ENCODE data around the gene GTF3C5. TPM values are rescaled to one million over a fixed set of nuclear protein-coding genes. Genes with fewer than 3 reads are reported as not detected.

Gene GTF3C5
- total and polyA plus RNA-seq, 9 of the 15 experiments (the other 6 are each of a cell fraction or from before 2014, with no cell fraction given) = 3.8 to 118 (median 83.7) TPM

DNA sequence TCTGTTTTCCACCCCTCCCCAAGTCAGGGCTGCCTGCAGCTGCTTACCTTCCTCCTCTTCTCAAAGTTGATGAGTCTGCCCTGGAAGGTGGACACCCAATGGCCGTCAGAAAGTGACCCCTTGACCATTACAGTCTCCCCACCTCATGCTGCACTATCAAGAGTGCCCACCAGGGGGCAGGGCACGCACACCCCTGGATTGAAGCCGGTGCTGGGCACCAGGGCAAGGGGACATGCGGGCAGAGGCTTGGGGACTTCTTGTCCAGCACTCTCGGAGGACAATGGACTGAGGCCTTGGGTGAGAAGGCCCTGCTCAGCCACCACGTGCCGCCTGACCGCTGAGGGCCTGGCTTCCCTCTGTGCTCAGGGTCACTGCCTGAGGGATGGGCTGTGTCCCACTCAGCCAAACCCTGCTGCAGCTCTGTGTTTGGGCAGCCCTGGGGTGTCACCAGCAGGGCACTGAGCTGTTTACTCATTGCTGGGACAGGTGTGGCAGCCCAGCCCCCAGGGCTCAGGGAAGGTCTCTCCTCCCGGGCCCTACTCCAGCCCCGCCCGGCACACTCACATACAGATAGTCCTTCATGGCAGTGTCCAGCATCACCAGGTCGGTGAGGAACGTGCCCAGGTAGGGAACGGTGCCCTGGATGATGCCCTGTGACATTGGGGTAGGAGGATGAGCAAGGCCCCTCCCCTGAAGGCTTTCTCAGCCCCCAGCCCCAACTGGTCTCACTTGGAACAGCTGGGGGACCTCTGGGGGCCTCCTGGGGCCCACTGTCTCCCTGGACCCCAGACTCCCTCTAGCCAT, 72.6 kb downstream of the GTF3C5 start:
- intact Hi-C loops (cut with micrococcal nuclease) = loop anchor here (1.0 to 2.0 kb wide), 2 partner anchors 41 to 77 kb away; no protein-coding TSS in a partner anchor
- peaks cover 6% of the 10 kb centered on the region for H3K9me3 ChIP-seq (replicated peaks; ENCODE audit: control insufficient read depth, insufficient read depth, low read depth, low read length)
- H3K79me2 ChIP-seq (ENCODE audit: control insufficient read depth, insufficient read depth, low read length) = no peaks in the 10 kb centered on the region
- H3K9me1 ChIP-seq (ENCODE audit: control insufficient read depth, insufficient read depth, low read length) = peaks cover 3% of the 10 kb centered on the region
- CTCF ChIA-PET (ENCODE audit: low intra/inter-chr PET ratio) = interaction anchor here (0.5 to 3.7 kb wide), 3 partner anchors 41 to 55 kb away, joined by 5 to 26 read pairs (median 26); no protein-coding TSS in a partner anchor
- peaks cover 95% of the 10 kb centered on the region for H3K36me3 ChIP-seq (ENCODE audit: control insufficient read depth, insufficient read depth, low read length)
- H3K9ac ChIP-seq (ENCODE audit: insufficient read depth in 1 of 2, low read depth in 2 of 2, low read length in 2 of 2) = no peak overlapping the region
- peaks cover 8% of the 10 kb centered on the region; the same call in 1 of the 2 replicates for H4K20me1 ChIP-seq (replicated peaks; ENCODE audit: control insufficient read depth, insufficient read depth, low read length)
- no peak overlapping the region for H3K4me2 ChIP-seq (ENCODE audit: insufficient read depth, low read length)
- POLR2A ChIA-PET = interaction anchor here (0.5 to 1.3 kb wide), 4 partner anchors 11 to 45 kb away, joined by 3 read pairs; no protein-coding TSS in a partner anchor
- no TSS peak for BruUV-seq (replicated peaks)
- no peak overlapping the region for H3K4me3 ChIP-seq
- 66% methylated on average over 14 of the region's 14 CpGs for WGBS (ENCODE audit: insufficient coverage, low coverage, missing lambda C conversion rate)
- H2AFZ ChIP-seq (ENCODE audit: low read depth, low read length) = no peak overlapping the region
- peak; percentile 91 for ATAC-seq
- no peaks in the 10 kb centered on the region for H3K27me3 ChIP-seq (ENCODE audit: control insufficient read depth in 2 of 2, insufficient read depth in 2 of 2, low read length in 2 of 2)
- H3K27ac ChIP-seq (ENCODE audit: extremely low read depth, low read depth, low read length) = no peak overlapping the region
- peak; percentile 66 to 79 (median 72) for DNase-seq (ENCODE audit: extremely low read depth in 1 of 4, low spot score in 3 of 4)
- H3K4me1 ChIP-seq (replicated peaks in 1 of 2; ENCODE audit: control insufficient read depth in 2 of 2, insufficient read depth in 2 of 2, low read length in 2 of 2) = peaks cover 0 to 12% of the 10 kb centered on the region in 2 experiments; a peak in 2 of 5 replicates
- peak; percentile 82 for FAIRE-seq
- in situ Hi-C loops (cut with MboI) = no loop called here
- TF ChIP-seq POLR2G (IDR thresholded peaks at IDR 0.05; ENCODE audit: low read depth, low read length) (peak; percentile 40), ZNF239 (CRISPR knock-in tag; IDR thresholded peaks at IDR 0.05) (no peak), HDGF (IDR thresholded peaks at IDR 0.05) (peak; percentile 81), MAZ (CRISPR knock-in tag; conservative IDR thresholded peaks at IDR 0.05 in 1 of 2, IDR thresholded peaks at IDR 0.05 in 1 of 2) (peak in 1 of 2 experiments; percentile 55; a peak in 2 of 4 replicates), CC2D1A (IDR thresholded peaks at IDR 0.05) (peak; percentile 86), ZNF785 (CRISPR knock-in tag; IDR thresholded peaks at IDR 0.05) (no peak), NEUROD1 (IDR thresholded peaks at IDR 0.05; ENCODE audit: borderline replicate concordance, low read depth, low read length, partially characterized antibody) (peak; percentile 33), ZNF263 (CRISPR knock-in tag; IDR thresholded peaks at IDR 0.05; ENCODE audit: borderline replicate concordance) (peak; percentile 58; the same call in 1 of the 2 replicates), POLR2A (conservative IDR thresholded peaks at IDR 0.05) (no peak), ZNF717 (CRISPR knock-in tag; IDR thresholded peaks at IDR 0.05) (no peak)
- TF ChIP-seq, protein P1, sequence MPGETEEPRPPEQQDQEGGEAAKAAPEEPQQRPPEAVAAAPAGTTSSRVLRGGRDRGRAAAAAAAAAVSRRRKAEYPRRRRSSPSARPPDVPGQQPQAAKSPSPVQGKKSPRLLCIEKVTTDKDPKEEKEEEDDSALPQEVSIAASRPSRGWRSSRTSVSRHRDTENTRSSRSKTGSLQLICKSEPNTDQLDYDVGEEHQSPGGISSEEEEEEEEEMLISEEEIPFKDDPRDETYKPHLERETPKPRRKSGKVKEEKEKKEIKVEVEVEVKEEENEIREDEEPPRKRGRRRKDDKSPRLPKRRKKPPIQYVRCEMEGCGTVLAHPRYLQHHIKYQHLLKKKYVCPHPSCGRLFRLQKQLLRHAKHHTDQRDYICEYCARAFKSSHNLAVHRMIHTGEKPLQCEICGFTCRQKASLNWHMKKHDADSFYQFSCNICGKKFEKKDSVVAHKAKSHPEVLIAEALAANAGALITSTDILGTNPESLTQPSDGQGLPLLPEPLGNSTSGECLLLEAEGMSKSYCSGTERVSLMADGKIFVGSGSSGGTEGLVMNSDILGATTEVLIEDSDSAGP (CRISPR knock-in tag; IDR thresholded peaks at IDR 0.05) = no peak
- TF ChIP-seq, protein P2, sequence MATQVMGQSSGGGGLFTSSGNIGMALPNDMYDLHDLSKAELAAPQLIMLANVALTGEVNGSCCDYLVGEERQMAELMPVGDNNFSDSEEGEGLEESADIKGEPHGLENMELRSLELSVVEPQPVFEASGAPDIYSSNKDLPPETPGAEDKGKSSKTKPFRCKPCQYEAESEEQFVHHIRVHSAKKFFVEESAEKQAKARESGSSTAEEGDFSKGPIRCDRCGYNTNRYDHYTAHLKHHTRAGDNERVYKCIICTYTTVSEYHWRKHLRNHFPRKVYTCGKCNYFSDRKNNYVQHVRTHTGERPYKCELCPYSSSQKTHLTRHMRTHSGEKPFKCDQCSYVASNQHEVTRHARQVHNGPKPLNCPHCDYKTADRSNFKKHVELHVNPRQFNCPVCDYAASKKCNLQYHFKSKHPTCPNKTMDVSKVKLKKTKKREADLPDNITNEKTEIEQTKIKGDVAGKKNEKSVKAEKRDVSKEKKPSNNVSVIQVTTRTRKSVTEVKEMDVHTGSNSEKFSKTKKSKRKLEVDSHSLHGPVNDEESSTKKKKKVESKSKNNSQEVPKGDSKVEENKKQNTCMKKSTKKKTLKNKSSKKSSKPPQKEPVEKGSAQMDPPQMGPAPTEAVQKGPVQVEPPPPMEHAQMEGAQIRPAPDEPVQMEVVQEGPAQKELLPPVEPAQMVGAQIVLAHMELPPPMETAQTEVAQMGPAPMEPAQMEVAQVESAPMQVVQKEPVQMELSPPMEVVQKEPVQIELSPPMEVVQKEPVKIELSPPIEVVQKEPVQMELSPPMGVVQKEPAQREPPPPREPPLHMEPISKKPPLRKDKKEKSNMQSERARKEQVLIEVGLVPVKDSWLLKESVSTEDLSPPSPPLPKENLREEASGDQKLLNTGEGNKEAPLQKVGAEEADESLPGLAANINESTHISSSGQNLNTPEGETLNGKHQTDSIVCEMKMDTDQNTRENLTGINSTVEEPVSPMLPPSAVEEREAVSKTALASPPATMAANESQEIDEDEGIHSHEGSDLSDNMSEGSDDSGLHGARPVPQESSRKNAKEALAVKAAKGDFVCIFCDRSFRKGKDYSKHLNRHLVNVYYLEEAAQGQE (IDR thresholded peaks at IDR 0.05; ENCODE audit: borderline replicate concordance) = peak; percentile 93
- TF ChIP-seq, protein P2 (CRISPR knock-in tag; IDR thresholded peaks at IDR 0.05; ENCODE audit: low read depth) = no peak
